Caco-2 (cell line): ENCODE data around the gene IPO11. TPM values are rescaled to one million over a fixed set of nuclear protein-coding genes. Genes with fewer than 3 reads are reported as not detected.

Experiments
- BruUV-seq: library from RNA; stranded (reverse); fragments of 400-500 nt; replicated peaks from 2 replicates; lab custom pipeline; 2021; lab: Mats Ljungman, UMichigan
- CTCF ChIA-PET: fragments of 300-600 bp; sonication (Branson Sonifier 250); formaldehyde crosslinking; loops from one replicate; lab custom pipeline; 2022; ENCODE audit warnings: antibody characterized with exemption; lab: Charles Lee
- POLR2A ChIA-PET: fragments of 300-600 bp; sonication (Branson Sonifier 250); formaldehyde crosslinking; loops from one replicate; lab custom pipeline; 2022; ENCODE audit warnings: antibody characterized with exemption; lab: Charles Lee
- DNase-seq, 2 experiments: peaks; one replicate each; pipeline versions ENCODE4 v3.0.0 to v3.0.0-alpha.2; 2020 to 2022
- H3K27me3 ChIP-seq: replicated peaks from 2 replicates; pipeline ENCODE4 v1.6.0; 2011; ENCODE audit warnings: low read length; ENCODE audit not compliant: control insufficient read depth, insufficient read depth
- H3K36me3 ChIP-seq: 2 replicates; pipeline ENCODE4 v1.5.1; 2011; ENCODE audit warnings: low read length; ENCODE audit not compliant: control insufficient read depth, insufficient read depth
- H3K4me1 ChIP-seq: fragments of 250-450 bp; sonication (Bioruptor Pico); 2 replicates; pipeline ENCODE4 v1.5.1; 2020; ENCODE audit warnings: mild to moderate bottlenecking
- H3K4me3 ChIP-seq: 2 replicates; pipeline ENCODE4 v1.5.1; 2011; ENCODE audit warnings: low read depth, mild to moderate bottlenecking, control low read depth, low read length
- H3K9me3 ChIP-seq: fragments of 250-450 bp; sonication (Bioruptor Pico); 2 replicates; pipeline ENCODE4 v1.5.1; 2020; ENCODE audit warnings: mild to moderate bottlenecking, moderate library complexity
- H3K27ac Mint-ChIP-seq: one replicate; pipeline ENCODE4 v1.8.0; 2022; ENCODE audit warnings: mixed read lengths; ENCODE audit not compliant: unreplicated experiment
- H3K27me3 Mint-ChIP-seq: one replicate; pipeline ENCODE4 v1.8.0; 2022; ENCODE audit warnings: mixed read lengths; ENCODE audit not compliant: insufficient read depth, unreplicated experiment
- H3K36me3 Mint-ChIP-seq: one replicate; pipeline ENCODE4 v1.8.0; 2022; ENCODE audit warnings: mild to moderate bottlenecking, mixed read lengths; ENCODE audit not compliant: insufficient read depth, unreplicated experiment
- H3K4me1 Mint-ChIP-seq: one replicate; pipeline ENCODE4 v1.8.0; 2022; ENCODE audit warnings: low read depth, mixed read lengths; ENCODE audit not compliant: unreplicated experiment
- H3K4me3 Mint-ChIP-seq: one replicate; pipeline ENCODE4 v1.8.0; 2022; ENCODE audit warnings: mild to moderate bottlenecking, moderate library complexity, mixed read lengths; ENCODE audit not compliant: unreplicated experiment
- H3K9me3 Mint-ChIP-seq: one replicate; pipeline ENCODE4 v1.8.0; 2022; ENCODE audit warnings: mixed read lengths; ENCODE audit not compliant: unreplicated experiment
- CTCF ChIP-seq, 2 experiments: fragments of 200-600 bp in 1 of 2; IDR thresholded peaks; 1 replicate in 1 of 2; 2 replicates in 1 of 2; pipeline versions ENCODE4 v1.5.1 to v1.8.0; 2011 to 2022; ENCODE audit warnings: antibody characterized with exemption in 1 of 2, control low read depth in 1 of 2, inconsistent platforms in 1 of 2, low read depth in 1 of 2, low read length in 1 of 2, mild to moderate bottlenecking in 1 of 2, moderate library complexity in 1 of 2; ENCODE audit not compliant: insufficient read depth in 1 of 2, severe bottlenecking in 1 of 2, unreplicated experiment in 1 of 2
- intact Hi-C: fragments of 100-400 bp; cut with micrococcal nuclease; formaldehyde crosslinking; loops from one replicate; pipeline ENCODE4 v1.10.0; 2022; ENCODE audit not compliant: unreplicated experiment
- total RNA-seq: library from RNA; stranded (reverse); gene quantifications from 2 replicates; pipeline ENCODE4 v1.2.3, GENCODE V29; 2022

The IPO11 gene
- total RNA-seq, 1 experiment from 2014 or later, result 54.1 TPM

- Histone ChIP-seq H3K27me3 (no peaks in the 10 kb centered on the region), H3K36me3 (peaks cover 2% of the 10 kb centered on the region), H3K4me1 (no peaks in the 10 kb centered on the region; the same call in 1 of the 2 replicates), H3K4me3 (no peak overlapping the region), H3K9me3 (no peaks in the 10 kb centered on the region)
- Mint-ChIP-seq H3K9me3 (no peaks in the 10 kb centered on the region), H3K4me1 (peaks cover 12% of the 10 kb centered on the region), H3K27ac (no peak overlapping the region), H3K36me3 (peaks cover 37% of the 10 kb centered on the region), H3K4me3 (no peak overlapping the region), H3K27me3 (no peaks in the 10 kb centered on the region)
- POLR2A ChIA-PET, result no interaction called here
- intact Hi-C loops, result no loop called here
- CTCF ChIA-PET, result no interaction called here
- DNase-seq, result no peak
- no peak for TF ChIP-seq CTCF (IDR thresholded peaks at IDR 0.05; ENCODE audit: insufficient read depth in 1 of 2, low read depth in 1 of 2, low read length in 1 of 2, severe bottlenecking in 1 of 2, unreplicated experiment in 1 of 2)
- no TSS peak for BruUV-seq
These were observed 175.2 kb downstream of the IPO11 start for GRCh38 chr5:62587737-62588136.

- TF ChIP-seq CTCF (IDR thresholded peaks at IDR 0.05; ENCODE audit: insufficient read depth in 1 of 2, low read depth in 1 of 2, low read length in 1 of 2, severe bottlenecking in 1 of 2, unreplicated experiment in 1 of 2), result no peak
- DNase-seq, result no peak
- no TSS peak for BruUV-seq
These were observed 176.1 kb downstream of the IPO11 start for GRCh38 chr5:62588668-62589067.

GRCh38 chr5:62589504-62589903 lies 176.9 kb downstream of the IPO11 start:
- no TSS peak for BruUV-seq
- Mint-ChIP-seq H3K27ac (no peak overlapping the region), H3K4me3 (no peak overlapping the region), H3K27me3 (no peaks in the 10 kb centered on the region), H3K9me3 (no peaks in the 10 kb centered on the region), H3K4me1 (peaks cover 12% of the 10 kb centered on the region), H3K36me3 (peaks cover 48% of the 10 kb centered on the region)
- POLR2A ChIA-PET, result no interaction called here
- CTCF ChIA-PET, result no interaction called here
- no peak overlapping the region for H3K4me3 ChIP-seq
- H3K27me3 ChIP-seq, result no peaks in the 10 kb centered on the region
- H3K36me3 ChIP-seq, result peaks cover 2% of the 10 kb centered on the region
- intact Hi-C loops, result no loop called here
- no peak for DNase-seq
- TF ChIP-seq CTCF (IDR thresholded peaks at IDR 0.05; ENCODE audit: insufficient read depth in 1 of 2, low read depth in 1 of 2, low read length in 1 of 2, severe bottlenecking in 1 of 2, unreplicated experiment in 1 of 2), result peak in 1 of 2 experiments; percentile 6
- no peaks in the 10 kb centered on the region for H3K9me3 ChIP-seq
- H3K4me1 ChIP-seq, result no peaks in the 10 kb centered on the region; the same call in 1 of the 2 replicates

More at GRCh38 chr5:62588668-62589067, 176.1 kb downstream of the IPO11 start:
- Mint-ChIP-seq H3K36me3 (peaks cover 46% of the 10 kb centered on the region), H3K27ac (no peak overlapping the region), H3K4me1 (peaks cover 12% of the 10 kb centered on the region), H3K27me3 (no peaks in the 10 kb centered on the region), H3K9me3 (no peaks in the 10 kb centered on the region), H3K4me3 (no peak overlapping the region)
- H3K36me3 ChIP-seq, result peaks cover 2% of the 10 kb centered on the region
- no peak overlapping the region for H3K4me3 ChIP-seq
- intact Hi-C loops, result no loop called here
- H3K4me1 ChIP-seq, result no peaks in the 10 kb centered on the region; the same call in 1 of the 2 replicates
- POLR2A ChIA-PET, result no interaction called here
- CTCF ChIA-PET, result no interaction called here
- no peaks in the 10 kb centered on the region for H3K27me3 ChIP-seq
- no peaks in the 10 kb centered on the region for H3K9me3 ChIP-seq
